HG03280 (cell line): ENCODE results near the gene NCK1.
A peak's percentile ranks its signal among the peaks of the same experiment; 100 is the strongest.

Source experiments
- ATAC-seq: cut with Tn5 transposase; IDR thresholded peaks from one replicate; pipeline ENCODE4 v1.9.1; 2021; ENCODE audit warnings: mild to moderate bottlenecking, moderate library complexity; ENCODE audit not compliant: unreplicated experiment

Gene NCK1

GRCh38 chr3:136906725-136907124, 44.7 kb downstream of the NCK1 start:
- no peak for ATAC-seq

GRCh38 chr3:136908297-136908696, 46.3 kb downstream of the NCK1 start:
- ATAC-seq: no peak

GRCh38 chr3:136909187-136909586, 47.2 kb downstream of the NCK1 start:
- no peak for ATAC-seq

GRCh38 chr3:136910697-136911096, 48.7 kb downstream of the NCK1 start:
- ATAC-seq: no peak

GRCh38 chr3:136913168-136913567, 51.2 kb downstream of the NCK1 start:
- no peak for ATAC-seq

GRCh38 chr3:136914739-136915138, 52.7 kb downstream of the NCK1 start:
- no peak for ATAC-seq

GRCh38 chr3:136916223-136916622, 54.2 kb downstream of the NCK1 start:
- no peak for ATAC-seq

GRCh38 chr3:136919799-136920580, 58.0 kb downstream of the NCK1 start:
- ATAC-seq: no peak

GRCh38 chr3:136920904-136921611, 59.0 kb downstream of the NCK1 start:
- ATAC-seq: no peak

- no peak for ATAC-seq
Measured at GRCh38 chr3:136925425-136926190, 63.6 kb downstream of the NCK1 start.

GRCh38 chr3:136928240-136928639, 66.2 kb downstream of the NCK1 start:
- no peak for ATAC-seq

- ATAC-seq: no peak
Measured at GRCh38 chr3:136929977-136930670, 68.1 kb downstream of the NCK1 start.

GRCh38 chr3:136931606-136932005, 69.6 kb downstream of the NCK1 start:
- ATAC-seq: no peak

- peak; percentile 47 for ATAC-seq
Measured at GRCh38 chr3:136932523-136932922, 70.5 kb downstream of the NCK1 start.

GRCh38 chr3:136932978-136933772, 71.2 kb downstream of the NCK1 start:
- peak; percentile 28 for ATAC-seq

- no peak for ATAC-seq
Measured at GRCh38 chr3:136937175-136937574, 75.2 kb downstream of the NCK1 start.

GRCh38 chr3:136937851-136938250, 75.8 kb downstream of the NCK1 start:
- ATAC-seq: no peak

GRCh38 chr3:136938334-136938733, 76.3 kb downstream of the NCK1 start:
- no peak for ATAC-seq

GRCh38 chr3:136939489-136939888, 77.5 kb downstream of the NCK1 start:
- no peak for ATAC-seq

- no peak for ATAC-seq
Measured at GRCh38 chr3:136942803-136943202, 80.8 kb downstream of the NCK1 start.
